GM10847 (cell line): ENCODE measurements around the gene NKD2.

Source experiments
- POLR2A ChIP-seq: IDR thresholded peaks from 2 replicates; pipeline ENCODE4 v1.6.1; 2011; ENCODE audit not compliant: insufficient read length; ENCODE audit errors: extremely low read depth

The NKD2 gene

GRCh38 chr5:968881-969280 is 39.7 kb upstream of the NKD2 start:
- no peak for TF ChIP-seq POLR2A

GRCh38 chr5:969408-969839 is 39.2 kb upstream of the NKD2 start:
- no peak for TF ChIP-seq POLR2A

GRCh38 chr5:976849-977751 is 31.5 kb upstream of the NKD2 start:
- no peak for TF ChIP-seq POLR2A

- TF ChIP-seq POLR2A = no peak
These were observed 30.5 kb upstream of the NKD2 start for GRCh38 chr5:978054-978453.

GRCh38 chr5:978693-979092 is 29.9 kb upstream of the NKD2 start:
- no peak for TF ChIP-seq POLR2A

- no peak for TF ChIP-seq POLR2A
These were observed 29.3 kb upstream of the NKD2 start for GRCh38 chr5:979100-979817.

GRCh38 chr5:980001-980588 is 28.5 kb upstream of the NKD2 start:
- TF ChIP-seq POLR2A = no peak

GRCh38 chr5:980966-981365 is 27.6 kb upstream of the NKD2 start:
- no peak for TF ChIP-seq POLR2A

- TF ChIP-seq POLR2A = no peak
These were observed 27.1 kb upstream of the NKD2 start for GRCh38 chr5:981456-981855.

- TF ChIP-seq POLR2A = no peak
These were observed 26.0 kb upstream of the NKD2 start for GRCh38 chr5:982377-983237.

GRCh38 chr5:983238-983524 is 25.4 kb upstream of the NKD2 start:
- TF ChIP-seq POLR2A = no peak

- no peak for TF ChIP-seq POLR2A
These were observed 25.0 kb upstream of the NKD2 start for GRCh38 chr5:983568-983967.

GRCh38 chr5:984774-985173 is 23.8 kb upstream of the NKD2 start:
- no peak for TF ChIP-seq POLR2A

- no peak for TF ChIP-seq POLR2A
These were observed 20.8 kb upstream of the NKD2 start for GRCh38 chr5:987761-988160.

- no peak for TF ChIP-seq POLR2A
These were observed 20.3 kb upstream of the NKD2 start for GRCh38 chr5:988322-988721.
